NK-92 (cell line): ENCODE data around the gene MREG.
"Not testable (repeated sequence)": the region's sequence is repeated elsewhere in the genome, so short reads cannot be mapped to it uniquely, and the experiment has no call there.

Experiments
- DNase-seq: peaks from one replicate; lab custom pipeline; 2025; ENCODE audit not compliant: unreplicated experiment; lab: John Stamatoyannopoulos, UW

MREG gene

DNA sequence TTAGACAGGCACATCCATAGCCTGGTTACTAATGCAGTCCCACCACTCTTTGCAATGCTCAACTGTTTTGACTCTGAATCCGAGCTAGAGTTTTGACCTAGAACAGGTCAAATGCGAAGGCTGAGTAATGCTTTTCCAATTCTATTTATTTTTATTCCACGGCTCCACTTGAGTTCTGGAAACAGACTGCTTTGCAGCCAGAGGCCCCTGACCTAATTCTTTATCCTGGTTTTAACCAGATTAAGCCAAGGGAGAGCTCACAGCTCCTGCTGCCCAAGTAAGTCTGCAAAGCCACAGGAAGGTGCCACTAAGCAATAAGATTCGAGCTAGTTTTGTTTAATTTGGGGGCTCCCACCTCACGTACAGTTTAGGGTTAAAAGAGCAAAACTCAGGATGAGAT lies 51.4 kb downstream of the MREG start:
- no peak for DNase-seq

DNA sequence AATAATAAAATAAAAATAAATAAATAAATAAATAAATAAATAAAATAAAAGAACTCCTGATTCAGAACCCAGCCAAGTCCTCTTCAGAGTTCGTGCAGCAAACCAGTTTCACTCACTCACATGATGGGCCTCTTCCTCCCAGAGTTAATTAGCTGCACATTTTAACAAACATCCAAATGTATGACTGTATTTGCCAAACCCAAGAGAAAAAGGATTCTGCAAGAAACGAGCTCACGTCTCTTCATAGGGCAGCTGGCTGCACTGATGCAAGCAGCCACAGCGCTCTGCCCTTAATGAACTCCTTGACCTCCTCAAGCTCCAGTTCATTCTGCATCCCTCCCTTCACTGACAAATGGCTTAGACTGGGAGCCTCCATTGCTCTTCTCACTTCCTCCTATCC lies 55.1 kb downstream of the MREG start:
- no peak for DNase-seq

DNA sequence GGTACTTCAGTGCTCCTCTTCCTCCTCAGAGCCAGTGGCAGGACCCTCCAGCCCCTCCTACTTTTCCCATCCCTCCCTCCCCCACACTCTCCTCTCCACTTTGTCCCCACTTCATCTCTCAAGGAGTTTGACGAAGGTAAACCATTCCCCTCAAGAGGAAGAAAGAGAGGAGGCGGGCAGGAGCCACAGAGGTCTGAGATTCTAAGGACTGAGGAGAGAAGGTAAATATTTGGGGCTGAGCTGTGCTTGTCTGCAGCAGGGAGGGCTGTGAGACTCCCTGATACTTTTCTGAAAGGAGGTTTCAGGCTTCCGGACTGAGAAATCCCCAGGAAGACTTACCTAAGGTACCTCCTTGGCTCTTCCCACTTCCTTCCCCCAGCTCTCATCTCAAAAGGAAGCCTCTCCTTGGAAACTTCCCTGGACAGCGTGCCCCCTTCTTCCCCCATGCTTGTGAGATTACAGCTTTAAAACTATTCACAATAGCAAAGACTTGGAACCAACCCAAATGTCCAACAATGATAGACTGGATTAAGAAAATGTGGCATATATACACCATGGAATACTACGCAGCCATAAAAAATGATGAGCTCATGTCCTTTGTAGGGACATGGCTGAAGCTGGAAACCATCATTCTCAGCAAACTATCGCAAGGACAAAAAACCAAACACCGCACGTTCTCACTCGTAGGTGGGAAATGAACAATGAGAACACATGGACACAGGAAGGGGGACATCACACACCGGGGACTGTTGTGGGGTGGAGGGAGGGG lies 55.8 kb downstream of the MREG start:
- not testable (repeated sequence) for DNase-seq

DNA sequence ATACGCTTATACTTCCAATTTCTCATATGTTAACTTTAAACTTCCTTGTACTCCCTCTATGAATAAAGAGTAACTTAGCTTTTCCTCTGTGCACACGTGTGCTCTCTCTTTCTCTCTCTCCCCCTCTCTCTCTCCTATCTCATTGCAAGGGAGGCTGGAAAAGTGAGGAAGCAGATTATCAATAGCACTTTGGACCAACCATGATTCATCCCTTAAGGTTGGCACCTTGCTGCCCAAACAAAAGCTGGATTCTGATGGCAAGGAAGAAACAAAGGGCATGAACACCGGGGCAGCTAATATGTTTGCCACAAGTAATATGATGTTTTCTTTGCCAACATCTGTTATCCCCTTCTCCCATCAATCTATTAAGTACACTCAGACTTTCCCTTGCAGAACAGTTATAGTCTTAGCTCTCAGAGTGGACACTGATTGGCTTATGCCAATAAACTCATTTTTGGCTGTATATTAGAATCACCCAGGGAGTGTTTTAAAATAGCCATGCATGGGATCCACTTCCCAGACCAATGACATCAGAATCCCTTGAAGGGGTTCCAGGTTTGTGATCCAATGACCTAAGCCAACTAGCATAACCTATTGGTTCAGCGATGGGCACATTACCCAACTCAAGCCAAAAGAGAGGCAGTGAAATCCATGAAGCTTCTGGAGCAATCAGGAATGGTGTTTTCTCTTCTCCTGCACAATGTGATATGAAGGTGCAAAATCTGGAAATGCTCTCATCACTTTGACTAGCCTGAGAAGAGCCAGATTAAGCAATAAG lies 60.3 kb downstream of the MREG start:
- no peak for DNase-seq

DNA sequence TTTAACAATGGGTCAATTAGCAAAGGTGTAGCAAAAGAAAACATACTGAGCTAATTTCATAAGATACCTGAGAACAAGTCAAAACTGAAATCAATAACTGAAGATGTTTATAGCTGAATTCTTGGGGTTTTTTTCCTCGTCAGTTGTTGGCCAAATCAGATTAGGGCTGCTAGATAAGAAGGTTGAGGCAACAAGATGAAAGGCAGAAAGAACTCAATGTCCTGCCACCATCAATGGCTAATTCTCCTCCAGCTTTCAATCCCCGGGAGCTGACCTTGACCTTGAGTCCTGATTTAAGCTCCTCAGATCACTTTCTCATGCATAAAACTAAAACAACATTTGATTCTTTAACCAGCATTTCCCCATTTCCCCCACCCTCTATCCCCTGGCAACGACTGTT lies 61.8 kb downstream of the MREG start:
- no peak for DNase-seq

DNA sequence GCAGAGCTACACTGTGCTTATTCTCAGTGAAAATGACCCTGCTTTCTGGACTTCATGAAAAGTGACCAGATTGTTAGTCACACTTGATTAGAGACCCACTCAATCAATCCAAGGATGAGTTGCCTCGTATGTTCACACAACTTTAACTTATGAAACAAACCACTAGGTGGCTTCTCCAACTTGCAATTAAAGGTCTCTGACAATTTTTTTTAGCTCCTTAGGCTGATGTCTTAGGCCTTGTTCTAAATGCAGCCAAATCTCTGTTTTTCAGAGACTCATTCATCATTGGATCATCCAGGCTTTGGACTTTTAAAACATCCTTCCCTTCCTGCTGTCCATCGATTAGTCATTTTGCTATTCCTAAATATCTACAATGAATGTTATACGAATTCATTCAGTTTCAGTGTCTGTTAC lies 63.4 kb downstream of the MREG start:
- DNase-seq = no peak

DNA sequence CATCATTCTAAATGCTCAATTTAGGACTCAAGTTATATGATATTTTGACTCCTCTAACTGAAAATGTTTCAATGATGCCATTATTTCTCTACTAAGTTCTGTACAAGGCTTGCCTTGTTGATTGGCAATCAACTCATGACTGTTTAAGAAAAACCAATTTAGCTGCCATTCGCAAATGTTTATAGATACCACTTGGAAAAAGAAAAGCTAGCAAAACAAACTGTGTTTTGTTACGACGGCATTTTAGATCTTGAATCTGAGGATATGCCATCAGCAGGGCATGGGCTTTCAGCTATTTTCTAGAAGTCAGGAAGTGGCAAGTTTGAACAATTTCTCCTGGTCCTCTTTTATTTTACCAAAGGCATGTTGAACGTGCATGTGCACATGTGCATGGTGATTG lies 65.3 kb downstream of the MREG start:
- DNase-seq = no peak

DNA sequence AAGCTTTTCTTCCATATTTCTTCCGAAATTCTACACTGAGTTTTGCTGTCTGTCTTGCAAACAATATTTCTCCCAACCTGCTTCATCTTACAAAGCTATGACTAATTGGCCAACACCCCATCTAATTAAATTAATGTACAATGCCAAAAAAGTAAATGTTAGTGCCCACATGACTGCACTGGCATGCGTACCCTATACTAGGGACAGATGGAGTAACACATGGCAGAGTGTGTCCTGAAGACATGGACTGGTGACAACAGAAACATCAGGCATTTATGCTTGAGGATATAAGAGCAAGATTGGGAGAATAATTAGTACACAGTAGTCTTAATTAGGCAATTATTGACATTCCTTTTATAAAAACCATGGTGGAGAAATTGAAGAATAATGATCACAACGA lies 66.8 kb downstream of the MREG start:
- no peak for DNase-seq

DNA sequence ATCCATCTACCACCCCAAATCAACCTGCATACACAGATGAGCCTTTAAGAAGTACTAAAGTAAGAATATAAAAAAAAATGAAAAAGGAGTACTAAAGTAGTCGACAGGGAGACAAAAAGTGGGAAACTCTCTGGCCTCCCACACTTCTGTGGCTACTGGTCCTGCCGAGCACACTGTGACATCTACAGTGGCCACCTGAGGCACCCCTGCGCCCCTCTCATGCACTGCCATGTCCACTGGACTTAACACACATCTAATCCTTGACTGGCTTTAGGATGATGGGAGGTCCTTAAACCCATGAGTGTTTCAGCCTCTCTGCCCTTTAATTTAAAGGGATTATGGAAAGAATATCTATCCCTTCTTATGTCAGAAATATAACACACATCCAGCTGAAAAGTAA lies 71.2 kb downstream of the MREG start:
- DNase-seq = no peak

DNA sequence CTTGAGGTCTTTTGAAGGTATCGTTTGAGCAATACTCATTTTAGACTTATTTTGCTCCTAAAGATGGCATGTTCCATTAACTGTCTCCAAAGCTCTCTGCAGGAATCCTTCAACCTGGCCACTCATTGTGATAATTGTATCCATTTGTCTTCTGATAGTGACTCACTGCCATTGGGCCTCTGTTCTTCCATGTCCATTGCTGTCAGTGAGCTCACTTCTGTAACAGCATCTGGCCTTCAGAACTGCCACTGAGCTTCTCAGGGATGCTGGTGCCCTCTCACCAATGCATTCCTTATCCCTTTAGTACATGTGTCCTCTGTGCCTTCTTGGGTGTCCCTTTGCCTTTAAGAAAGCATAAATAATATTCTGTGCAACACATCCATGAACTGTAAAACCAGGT lies 71.6 kb downstream of the MREG start:
- no peak for DNase-seq

DNA sequence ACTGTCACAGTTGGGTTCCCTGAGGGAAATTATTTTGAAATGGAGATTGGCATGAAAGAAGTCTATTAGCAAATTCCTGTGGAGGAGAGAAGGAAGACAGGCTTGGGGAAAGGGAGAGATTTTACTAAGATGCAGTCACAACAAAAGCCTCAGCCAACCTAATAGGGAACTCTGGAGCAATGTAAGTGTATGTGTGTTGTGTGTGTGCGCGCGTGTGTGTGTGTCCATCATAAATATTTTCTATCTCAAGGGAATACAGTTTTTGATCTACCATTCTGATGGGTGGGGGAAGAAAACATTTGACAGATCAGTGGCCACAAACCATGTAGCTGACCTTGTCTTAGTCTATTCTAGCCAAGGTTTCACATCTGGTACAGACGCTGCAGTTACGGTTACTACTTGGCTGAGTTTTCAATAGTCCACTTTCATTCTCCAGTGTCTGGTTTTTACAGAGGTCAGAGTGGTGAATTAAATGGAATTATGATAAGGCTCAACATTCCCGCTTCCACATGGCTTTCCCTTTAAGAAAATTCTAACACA lies 72.6 kb downstream of the MREG start:
- DNase-seq = no peak

DNA sequence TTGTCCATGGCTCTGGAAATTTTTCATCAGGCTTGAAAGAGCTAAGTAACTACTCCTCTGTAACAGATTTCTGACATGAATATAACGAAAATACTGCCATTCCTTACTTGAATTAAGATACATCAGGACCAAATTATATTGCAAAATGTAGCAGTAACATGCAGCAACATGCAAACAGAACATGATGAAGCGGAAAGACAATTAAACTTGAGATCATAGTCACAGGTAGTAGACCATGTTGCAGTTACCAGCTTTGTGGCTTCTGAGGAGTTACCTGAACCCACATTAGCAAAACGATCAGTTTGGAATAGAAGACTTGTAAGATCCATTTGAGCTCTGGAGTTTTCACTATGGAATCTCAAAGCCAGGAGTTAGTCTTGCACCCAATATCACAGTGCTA lies 76.2 kb downstream of the MREG start:
- no peak for DNase-seq

DNA sequence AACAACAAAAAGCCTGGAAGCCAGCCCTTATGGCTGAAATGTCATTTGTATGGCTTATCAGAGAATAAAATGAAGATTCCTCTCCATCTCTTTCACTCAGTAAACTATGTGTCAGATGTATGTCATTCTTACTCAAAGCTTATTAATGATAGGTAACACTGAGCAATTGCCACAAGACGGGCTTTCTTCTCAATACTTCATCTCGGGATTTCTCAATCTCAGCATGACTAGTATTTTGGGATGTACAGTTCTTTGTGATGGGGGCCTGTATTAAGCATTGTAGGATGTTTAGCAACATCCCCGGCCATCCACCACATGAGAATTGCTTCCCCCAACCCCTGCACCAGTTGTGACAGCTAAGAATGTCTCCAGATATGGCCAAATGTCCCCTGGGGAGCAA lies 80.2 kb downstream of the MREG start:
- no peak for DNase-seq

DNA sequence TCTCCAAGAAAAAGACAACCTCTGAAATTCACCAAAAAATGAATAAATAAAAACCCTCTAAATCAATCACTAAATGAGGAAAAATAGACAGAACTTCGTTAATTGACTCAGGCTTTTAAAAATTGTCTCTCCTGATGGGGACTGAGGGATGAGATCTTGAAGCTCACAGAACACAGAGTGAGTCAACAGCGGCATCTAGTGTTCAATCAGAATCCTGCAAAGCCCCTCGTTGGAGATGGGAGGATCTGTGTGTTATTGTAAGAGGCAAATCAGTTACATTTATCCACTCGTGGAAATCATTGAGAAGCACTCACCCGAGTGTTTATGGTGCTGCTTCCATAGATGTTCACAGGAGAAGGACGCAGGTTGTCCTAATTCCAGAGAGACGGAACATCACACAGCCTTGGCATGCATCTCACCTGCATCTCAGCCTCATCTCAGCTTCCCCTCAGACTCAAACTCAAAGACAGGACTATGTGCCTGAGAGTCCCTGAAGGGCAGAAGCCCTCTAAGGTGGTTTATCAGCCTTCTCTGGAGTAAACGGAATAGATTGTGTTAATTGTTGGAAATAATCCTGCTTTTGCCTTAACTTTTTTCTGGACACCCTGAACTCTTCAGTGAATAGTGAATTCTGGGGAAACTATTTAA lies 82.0 kb downstream of the MREG start:
- no peak for DNase-seq

DNA sequence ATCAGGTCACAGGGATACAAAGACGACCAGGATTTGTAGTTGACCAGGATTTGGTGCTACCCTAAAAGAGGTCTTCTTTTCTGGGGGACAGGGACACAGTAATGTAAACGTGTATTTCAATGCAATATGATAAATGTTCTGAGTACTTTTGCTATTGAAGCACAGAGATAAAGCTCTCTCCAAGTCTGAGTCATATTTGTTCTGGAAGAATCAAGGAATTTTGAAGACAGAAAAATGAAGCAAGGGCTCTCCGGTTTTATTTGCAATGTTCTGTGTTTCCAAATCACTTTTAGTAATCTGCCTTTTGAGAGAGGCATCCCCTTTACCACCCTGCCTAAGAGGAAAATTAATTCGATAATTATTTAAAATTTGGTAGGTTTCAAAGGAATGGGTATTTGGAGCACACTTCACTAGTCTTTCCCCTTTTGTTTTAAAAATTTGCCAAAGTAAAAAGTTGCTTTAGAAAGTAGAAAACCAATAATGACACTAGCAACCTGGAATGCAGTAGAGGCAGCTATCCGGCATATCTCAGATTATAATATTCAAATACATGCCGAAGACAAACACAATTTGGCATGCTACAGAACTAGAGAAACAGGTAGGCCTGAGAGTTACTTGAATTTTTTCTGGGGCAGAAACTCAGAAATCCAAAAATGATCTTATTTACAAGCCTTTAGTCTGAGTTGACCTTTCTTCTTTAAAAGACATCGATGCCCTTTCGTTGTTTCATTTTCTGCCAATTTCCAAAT lies 82.7 kb downstream of the MREG start:
- DNase-seq = no peak

DNA sequence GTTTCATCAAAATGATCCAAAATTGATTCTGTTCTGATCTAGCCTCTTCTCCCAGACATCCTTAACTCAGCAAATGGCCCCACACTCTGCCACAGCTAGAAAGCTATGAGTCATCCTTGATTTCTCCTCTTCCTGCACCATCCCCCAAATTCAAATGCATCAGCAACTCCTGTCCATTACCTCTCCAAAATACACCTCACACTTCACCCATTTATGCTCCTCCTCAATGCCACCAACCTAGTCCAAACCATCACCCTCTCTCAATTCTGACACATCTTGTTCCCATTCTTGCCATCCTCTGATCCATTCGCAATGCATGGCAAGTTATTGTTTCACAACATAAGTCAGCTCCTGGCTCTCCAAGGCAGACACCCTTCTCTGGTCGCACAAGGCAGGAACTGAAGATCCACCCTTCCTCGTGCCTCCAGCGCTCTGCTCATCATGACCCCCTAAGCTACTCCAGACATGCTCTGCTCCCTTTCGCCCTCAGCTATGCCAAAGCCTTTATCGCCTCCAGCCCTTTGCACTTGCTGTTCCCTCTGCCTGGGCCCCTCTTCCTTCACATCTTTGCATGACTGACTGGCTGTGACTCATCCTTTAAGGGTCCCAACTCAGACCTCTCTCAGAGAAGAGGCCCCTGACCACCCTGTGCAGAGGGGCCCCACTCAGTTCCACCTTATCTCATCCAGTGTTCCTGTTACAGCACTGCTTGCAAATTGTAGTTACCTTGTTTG lies 83.6 kb downstream of the MREG start:
- DNase-seq = no peak

DNA sequence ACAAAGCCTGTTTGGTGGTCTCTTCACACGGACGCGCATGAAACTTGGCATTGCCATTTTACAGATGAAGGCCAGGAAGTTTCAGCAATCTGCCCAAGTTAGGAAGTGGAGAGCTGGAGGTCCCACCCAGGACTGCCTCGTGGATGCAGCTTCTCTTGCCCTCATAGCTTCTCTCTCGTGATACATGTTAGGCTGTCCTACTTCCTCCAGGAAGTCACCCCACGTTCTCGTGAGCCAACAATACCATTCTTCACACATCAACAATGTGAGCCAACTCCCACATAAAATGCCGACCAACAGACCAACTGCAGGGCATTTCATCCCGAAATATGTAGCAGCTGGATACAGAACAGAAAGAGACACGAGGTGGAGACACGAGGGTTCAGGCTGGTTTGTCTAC lies 85.3 kb downstream of the MREG start:
- no peak for DNase-seq

DNA sequence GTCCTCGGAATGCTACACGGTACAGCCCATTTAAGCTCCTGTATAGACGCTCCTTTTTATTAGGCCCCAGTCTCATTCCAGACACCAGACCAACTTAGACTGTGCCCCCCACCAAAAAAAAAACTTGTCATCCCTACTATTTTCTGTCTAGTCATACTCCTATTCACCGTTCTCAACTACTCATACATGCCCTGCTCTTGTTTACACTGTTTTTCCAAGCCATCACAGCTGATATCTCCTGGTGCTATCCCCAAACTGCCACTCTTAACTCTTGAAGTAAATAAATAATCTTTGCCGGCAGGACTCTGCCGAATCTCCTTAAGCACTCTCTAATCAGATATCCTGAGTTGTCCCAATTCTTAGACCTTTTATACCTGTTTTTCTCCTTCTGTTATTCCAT lies 86.4 kb downstream of the MREG start:
- DNase-seq = not testable (repeated sequence)

DNA sequence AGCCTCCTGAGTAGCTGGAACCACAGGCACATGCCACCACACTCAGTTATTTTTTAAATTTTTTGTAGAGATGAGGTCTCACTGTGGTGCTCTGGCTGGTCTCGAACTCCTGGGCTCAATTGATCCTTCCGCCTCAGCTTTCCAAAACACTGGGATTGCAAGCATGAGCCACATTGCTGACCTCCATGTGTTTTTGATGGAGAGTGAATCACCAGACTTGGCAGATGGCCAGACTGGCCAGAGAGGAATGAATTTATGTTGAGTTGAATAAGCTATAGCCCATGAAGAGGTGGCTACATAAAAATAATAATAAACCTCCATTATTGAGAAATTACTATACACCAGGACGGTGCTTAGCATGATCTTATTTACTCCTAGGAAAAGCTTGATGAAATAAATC lies 91.5 kb downstream of the MREG start:
- no peak for DNase-seq

DNA sequence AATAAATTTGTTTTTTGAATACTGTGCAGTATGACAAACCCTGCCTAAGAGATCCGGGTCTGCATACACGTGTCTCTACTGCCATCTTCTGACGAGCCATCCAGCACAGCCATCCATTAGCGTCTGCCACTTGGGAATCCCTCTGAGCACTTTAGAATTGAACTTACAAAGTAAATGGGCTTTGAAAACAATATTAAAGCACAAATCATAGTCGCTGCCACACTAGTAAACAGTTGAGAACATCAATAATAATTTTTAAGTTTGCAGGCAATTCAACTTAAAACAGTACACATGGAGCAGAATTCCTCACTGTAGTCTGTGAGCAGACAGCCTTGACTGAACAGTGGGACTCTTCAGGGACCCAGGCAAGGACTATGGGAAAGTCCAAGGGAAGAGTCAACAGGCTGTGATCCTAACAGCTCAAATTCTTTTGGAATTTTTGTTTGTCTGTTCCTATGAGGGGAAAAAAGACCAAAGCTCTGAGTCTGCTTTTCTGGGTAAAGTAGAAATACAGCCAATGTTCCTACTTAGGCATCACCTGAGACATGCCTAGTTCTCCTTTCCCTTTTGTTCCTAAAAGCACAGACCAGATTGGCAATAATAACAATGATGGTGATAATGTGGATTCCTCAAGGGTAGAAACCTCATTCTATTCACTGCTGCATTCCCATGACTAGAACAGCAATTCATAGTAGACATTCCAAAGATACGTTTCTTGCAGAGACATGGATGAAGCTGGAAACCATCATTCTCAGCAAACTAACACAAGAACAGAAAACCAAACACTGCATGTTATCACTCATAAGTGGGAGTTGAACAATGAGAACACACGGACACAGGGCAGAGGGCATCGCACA lies 92.9 kb downstream of the MREG start:
- DNase-seq = no peak
